GM12878 (cell line): Measurements from ENCODE around the gene RMND5A. TPM values are rescaled to one million over a fixed set of nuclear protein-coding genes. Genes with fewer than 3 reads are reported as not detected.

Experiments used
- ATAC-seq: fragments of 200-7000 bp; cut with Tn5 transposase; 3 replicates; pipeline ENCODE4 v1.9.1; 2020; ENCODE audit warnings: mild to moderate bottlenecking, moderate library complexity
- BruUV-seq: library from RNA; stranded (reverse); fragments of 400-500 nt; replicated peaks from 2 replicates; lab custom pipeline; 2021; lab: Mats Ljungman, UMichigan
- CTCF ChIA-PET: fragments of 300-600 bp; sonication (Branson Sonifier 250); formaldehyde crosslinking; extraction: SDS; loops from one replicate; lab custom pipeline; 2021; ENCODE audit warnings: inconsistent platforms; lab: Yijun Ruan, JAX
- POLR2A ChIA-PET: fragments of 350-600 bp; formaldehyde crosslinking; extraction: SDS; loops from one replicate; lab custom pipeline; 2021; ENCODE audit warnings: inconsistent platforms; lab: Charles Lee
- RAD21 ChIA-PET: fragments of 300-600 bp; sonication (Branson Sonifier 250); formaldehyde crosslinking; loops from one replicate; lab custom pipeline; 2023; ENCODE audit warnings: antibody characterized with exemption; ENCODE audit not compliant: unreplicated experiment; lab: Charles Lee
- SMC1A ChIA-PET: fragments of 300-600 bp; sonication (Branson Sonifier 250); formaldehyde crosslinking; loops from one replicate; lab custom pipeline; 2023; ENCODE audit not compliant: unreplicated experiment, uncharacterized antibody; lab: Charles Lee
- DNase-seq: peaks from one replicate; pipeline ENCODE4 v3.0.0-alpha.2; 2011; ENCODE audit warnings: low read depth, low spot score
- FAIRE-seq: peaks from 3 replicates; lab custom pipeline; 2011; peaks lifted over from hg19 to GRCh38; lab: Jason Lieb, UNC
- H2AFZ ChIP-seq: 2 replicates; pipeline ENCODE4 v1.6.0; 2011; ENCODE audit warnings: low read depth, low read length, control low read depth; ENCODE audit not compliant: control insufficient read depth
- H3K27ac ChIP-seq: 2 replicates; pipeline ENCODE4 v1.5.1; 2011; ENCODE audit warnings: control low read depth; ENCODE audit not compliant: control insufficient read depth, insufficient read depth
- H3K27me3 ChIP-seq, 2 experiments: replicated peaks in 1 of 2; 2 replicates each; pipeline versions ENCODE4 v1.6.0 to v1.6.1; 2011; ENCODE audit warnings: low read length in 1 of 2; ENCODE audit not compliant: control insufficient read depth in 2 of 2, insufficient read depth in 2 of 2
- H3K36me3 ChIP-seq, 2 experiments: 2 replicates each; pipeline ENCODE4 v1.5.1; 2011; ENCODE audit warnings: low read length in 1 of 2; ENCODE audit not compliant: control insufficient read depth in 2 of 2, insufficient read depth in 2 of 2
- H3K4me1 ChIP-seq: 2 replicates; pipeline ENCODE4 v1.6.1; 2011; ENCODE audit warnings: mild to moderate bottlenecking, low read length, moderate library complexity, mixed read lengths; ENCODE audit not compliant: control insufficient read depth, insufficient read depth
- H3K4me2 ChIP-seq: 2 replicates; pipeline ENCODE4 v1.6.0; 2011; ENCODE audit warnings: control low read depth; ENCODE audit not compliant: control insufficient read depth, insufficient read depth
- H3K4me3 ChIP-seq: fragments of 200-600 bp; sonication (generic); 2 replicates; pipeline ENCODE4 v1.5.1; 2016
- H3K79me2 ChIP-seq: 2 replicates; pipeline ENCODE4 v1.6.0; 2011; ENCODE audit warnings: low read length; ENCODE audit not compliant: control insufficient read depth, insufficient read depth
- H3K9ac ChIP-seq: 2 replicates; pipeline ENCODE4 v1.8.0; 2011; ENCODE audit warnings: low read length, control low read depth, mixed read lengths; ENCODE audit not compliant: control insufficient read depth, insufficient read depth
- H3K9me3 ChIP-seq: replicated peaks from 3 replicates; pipeline ENCODE4 v1.5.1; 2011; ENCODE audit warnings: mild to moderate bottlenecking, low read length; ENCODE audit not compliant: control insufficient read depth, insufficient read depth
- H4K20me1 ChIP-seq: 2 replicates; pipeline ENCODE4 v1.6.0; 2011; ENCODE audit not compliant: control insufficient read depth, insufficient read depth
- BCL11A ChIP-seq: IDR thresholded peaks from 2 replicates; pipeline ENCODE4 v1.6.1; 2011; ENCODE audit warnings: low read depth, low read length
- CBFB ChIP-seq: IDR thresholded peaks from 2 replicates; pipeline ENCODE4 v1.6.1; 2016; ENCODE audit warnings: antibody characterized with exemption, low read depth
- CBX5 ChIP-seq: sonication (generic); IDR thresholded peaks from 2 replicates; pipeline ENCODE4 v1.6.1; 2016; ENCODE audit warnings: low read depth, moderate library complexity, mild to moderate bottlenecking, inconsistent platforms
- DPF2 ChIP-seq: fragments of 450-650 bp; IDR thresholded peaks from 2 replicates; pipeline ENCODE4 v1.6.1; 2017; ENCODE audit warnings: mild to moderate bottlenecking
- JUNB ChIP-seq: IDR thresholded peaks from 2 replicates; pipeline ENCODE4 v1.6.1; 2016; ENCODE audit warnings: antibody characterized with exemption, mild to moderate bottlenecking
- KAT2A ChIP-seq: conservative IDR thresholded peaks from 2 replicates; pipeline ENCODE4 v1.6.1; 2011; ENCODE audit warnings: low read depth, low read length; ENCODE audit not compliant: control insufficient read depth
- MTA3 ChIP-seq: IDR thresholded peaks from 2 replicates; pipeline ENCODE4 v1.6.1; 2012; ENCODE audit warnings: low read length, inconsistent platforms, borderline replicate concordance
- NR2C2 ChIP-seq: IDR thresholded peaks from 2 replicates; pipeline ENCODE4 v1.6.1; 2011; ENCODE audit warnings: borderline replicate concordance, low read depth; ENCODE audit not compliant: control insufficient read depth, insufficient read length
- POU2F2 ChIP-seq: IDR thresholded peaks from 3 replicates; pipeline ENCODE4 v1.6.1; 2011; ENCODE audit warnings: low read depth, mild to moderate bottlenecking, low read length, borderline replicate concordance
- RAD21 ChIP-seq: IDR thresholded peaks from 2 replicates; pipeline ENCODE4 v1.6.1; 2011; ENCODE audit warnings: mild to moderate bottlenecking, low read depth, low read length, moderate library complexity; ENCODE audit not compliant: insufficient read depth
- ZBTB40 ChIP-seq: fragments of 450-650 bp; IDR thresholded peaks from 2 replicates; pipeline ENCODE4 v1.6.1; 2016; ENCODE audit warnings: mild to moderate bottlenecking, moderate library complexity, borderline replicate concordance
- WGBS: methylation state at CpG from one replicate; pipeline ENCODE4 v1.1.6; 2016; ENCODE audit warnings: low lambda C conversion rate; ENCODE audit not compliant: insufficient replicate concordance, insufficient coverage; ENCODE audit errors: missing lambda C conversion rate; 5-methylcytosine and 5-hydroxymethylcytosine counted together
- in situ Hi-C: fragments of 300-500 bp; cut with MboI; formaldehyde crosslinking; loops from 9 replicates; pipeline ENCODE4 v1.14.3; 2018; ENCODE audit warnings: mixed read lengths
- intact Hi-C: fragments of 100-400 bp; cut with micrococcal nuclease; formaldehyde crosslinking; loops from one replicate; pipeline ENCODE4 v1.14.2; 2022; ENCODE audit not compliant: unreplicated experiment
- polyA plus RNA-seq, 11 experiments: library from polyadenylated mRNA; depleted of rRNA in 4 of 11; unstranded in 6 of 11; stranded (reverse) in 5 of 11; fragments of >200 nt; fragmentation: Nextera tagmentation in 4 of 11; fragmentation: Illumina TruSeq in 1 of 11; extraction: Ambion mirVana in 4 of 11; extraction: Trizol in 1 of 11; gene quantifications; 1 replicate in 1 of 11; 2 replicates in 10 of 11; pipeline versions ENCODE4 v1.2.1 to v1.2.3, GENCODE V29; 2011 to 2016; ENCODE audit warnings: inconsistent platforms in 2 of 11, missing spikeins in 2 of 11, low read depth in 1 of 11
- total RNA-seq, 4 experiments: library from RNA; depleted of rRNA in 3 of 4; stranded (reverse); fragments of >200 nt in 3 of 4; fragmentation: Illumina TruSeq in 1 of 4; extraction: Trizol in 1 of 4; gene quantifications; 2 replicates each; pipeline versions ENCODE4 v1.2.1 to v1.2.3, GENCODE V29; 2013 to 2021

RMND5A gene
- total and polyA plus RNA-seq, 10 of the 15 experiments (the other 5 are each of a cell fraction or from before 2014, with no cell fraction given): 8.3 to 33.6 (median 23.2) TPM

- SMC1A ChIA-PET: interaction anchor here (3.2 kb wide), 1 partner anchor 12 kb away, joined by 17 read pairs; no protein-coding TSS in a partner anchor
- in situ Hi-C loops (no loop called here), intact Hi-C loops (no loop called here)
- Histone ChIP-seq H2AFZ (no peak overlapping the region), H3K9ac (no peak overlapping the region), H4K20me1 (no peaks in the 10 kb centered on the region), H3K36me3 (peaks cover 4 to 25% of the 10 kb centered on the region in 2 experiments), H3K4me2 (no peak overlapping the region), H3K9me3 (no peaks in the 10 kb centered on the region), H3K27me3 (no peaks in the 10 kb centered on the region), H3K79me2 (no peaks in the 10 kb centered on the region), H3K4me3 (no peak overlapping the region), H3K4me1 (no peaks in the 10 kb centered on the region), H3K27ac (no peak overlapping the region)
- RAD21 ChIA-PET: no interaction called here
- POLR2A ChIA-PET: no interaction called here
- 99% methylated on average over 7 of the region's 7 CpGs for WGBS
- no peak for TF ChIP-seq KAT2A
- no peak for TF ChIP-seq BCL11A
- TF ChIP-seq DPF2: no peak
- no peak for TF ChIP-seq CBFB
- TF ChIP-seq CBX5: no peak
- no peak for TF ChIP-seq POU2F2
- no peak for TF ChIP-seq RAD21
- TF ChIP-seq MTA3: no peak
- CTCF ChIA-PET: interaction anchor here (3.7 kb wide), 1 partner anchor 11 kb away, joined by 13 read pairs; no protein-coding TSS in a partner anchor
- FAIRE-seq (no peak), ATAC-seq (no peak), DNase-seq (no peak)
- BruUV-seq: no TSS peak
Measured at GRCh38 chr2:86776532-86776931, 56.4 kb downstream of the RMND5A start.

- ATAC-seq (no peak), DNase-seq (no peak), FAIRE-seq (no peak)
- WGBS: 67% methylated on average over 2 of the region's 2 CpGs
- H3K4me1 ChIP-seq: peaks cover 8% of the 10 kb centered on the region
- H4K20me1 ChIP-seq: no peaks in the 10 kb centered on the region
- no peaks in the 10 kb centered on the region for H3K79me2 ChIP-seq
- RAD21 ChIA-PET: no interaction called here
- intact Hi-C loops: no loop called here
- no TSS peak for BruUV-seq
- no peaks in the 10 kb centered on the region for H3K27me3 ChIP-seq
- SMC1A ChIA-PET: interaction anchor here (1.4 kb wide), 1 partner anchor 17 kb away, joined by 4 read pairs; no protein-coding TSS in a partner anchor
- no peak overlapping the region for H3K27ac ChIP-seq
- no peak overlapping the region for H3K4me3 ChIP-seq
- in situ Hi-C loops: no loop called here
- POLR2A ChIA-PET: no interaction called here
- H3K9me3 ChIP-seq: no peaks in the 10 kb centered on the region
- H2AFZ ChIP-seq: no peak overlapping the region
- CTCF ChIA-PET: interaction anchor here (1.4 to 2.9 kb wide), 2 partner anchors 13 to 14 kb away, joined by 5 to 13 read pairs; no protein-coding TSS in a partner anchor
- no peak overlapping the region for H3K4me2 ChIP-seq
- peaks cover 1 to 13% of the 10 kb centered on the region in 2 experiments; a peak in 3 of 4 replicates for H3K36me3 ChIP-seq
- H3K9ac ChIP-seq: no peak overlapping the region
- no peak for TF ChIP-seq NR2C2
- TF ChIP-seq JUNB: no peak
- TF ChIP-seq ZBTB40: no peak
Measured at GRCh38 chr2:86778957-86779356, 58.9 kb downstream of the RMND5A start.
